ENCODE results near the gene DACT2. TPM values are rescaled to one million over a fixed set of nuclear protein-coding genes. Genes with fewer than 3 reads are reported as not detected.

Gene DACT2
- total and polyA plus RNA-seq, 10 of the 15 experiments (the other 5 are each of a cell fraction or from before 2014, with no cell fraction given): not detected

DNA sequence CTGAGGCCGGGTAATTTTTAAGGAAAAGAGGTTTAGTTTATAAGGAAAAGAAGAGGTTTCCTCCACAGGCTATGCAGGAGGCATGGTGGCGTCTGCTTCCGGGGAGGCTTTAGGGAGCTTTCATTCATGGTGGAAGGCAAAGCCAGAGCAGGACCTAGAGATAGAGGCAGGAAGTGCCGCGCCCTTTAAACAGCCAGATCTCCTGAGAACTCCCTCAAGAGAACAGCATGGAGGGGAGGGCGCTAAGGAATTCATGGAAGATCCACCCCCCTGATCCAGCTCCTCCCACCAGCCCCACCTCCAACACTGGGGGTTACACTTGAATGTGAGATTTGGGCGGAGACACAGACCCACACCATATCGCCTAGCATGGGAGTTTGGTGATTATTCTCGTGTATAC lies 13.9 kb upstream of the DACT2 start:
- H4K20me1 ChIP-seq (ENCODE audit: control insufficient read depth, insufficient read depth): no peaks in the 10 kb centered on the region
- FAIRE-seq (no peak), DNase-seq (ENCODE audit: low read depth, low spot score) (no peak), ATAC-seq (no peak)
- H3K4me3 ChIP-seq: no peak overlapping the region
- no peaks in the 10 kb centered on the region for H3K79me2 ChIP-seq (ENCODE audit: control insufficient read depth, insufficient read depth, low read length)
- CTCF ChIA-PET: interaction anchor here (0.6 kb wide), 1 partner anchor 437 kb away, joined by 3 read pairs; no protein-coding TSS in a partner anchor
- no peaks in the 10 kb centered on the region for H3K4me1 ChIP-seq (ENCODE audit: control insufficient read depth, insufficient read depth, low read length)
- SMC1A ChIA-PET (ENCODE audit: uncharacterized antibody, unreplicated experiment): interaction anchor here (1.1 kb wide), 1 partner anchor 41 kb away, joined by 3 read pairs; no protein-coding TSS in a partner anchor
- H3K27me3 ChIP-seq (replicated peaks in 1 of 2; ENCODE audit: control insufficient read depth in 2 of 2, insufficient read depth in 2 of 2, low read length in 1 of 2): no peaks in the 10 kb centered on the region
- no peak overlapping the region for H3K27ac ChIP-seq (ENCODE audit: control insufficient read depth, insufficient read depth)
- TF ChIP-seq EZH2 (IDR thresholded peaks at IDR 0.05; ENCODE audit: borderline replicate concordance, control insufficient read depth, low read depth, low read length) (no peak), STAT3 (IDR thresholded peaks at IDR 0.05; ENCODE audit: low read depth, low read length) (no peak), MLLT1 (IDR thresholded peaks at IDR 0.05) (no peak), HDAC6 (IDR thresholded peaks at IDR 0.05; ENCODE audit: unreplicated experiment) (no peak), IKZF2 (IDR thresholded peaks at IDR 0.05) (no peak), ZNF384 (IDR thresholded peaks at IDR 0.05; ENCODE audit: borderline replicate concordance, low read depth, low read length) (no peak), ZNF24 (IDR thresholded peaks at IDR 0.05) (no peak), ATF3 (IDR thresholded peaks at IDR 0.05; ENCODE audit: borderline replicate concordance, extremely low read depth, low read depth, low read length) (no peak), IRF4 (IDR thresholded peaks at IDR 0.05; ENCODE audit: low read depth, low read length) (no peak), TAF1 (IDR thresholded peaks at IDR 0.05; ENCODE audit: borderline replicate concordance, low read depth, low read length) (no peak), GATAD2B (conservative IDR thresholded peaks at IDR 0.05; ENCODE audit: low read depth) (no peak), NFYA (IDR thresholded peaks at IDR 0.05; ENCODE audit: borderline replicate concordance, low read depth, low read length) (no peak), IRF5 (IDR thresholded peaks at IDR 0.05; ENCODE audit: borderline replicate concordance) (no peak), SIN3A (IDR thresholded peaks at IDR 0.05; ENCODE audit: low read depth, low read length) (no peak), SREBF2 (IDR thresholded peaks at IDR 0.05; ENCODE audit: low read length) (no peak), RUNX3 (IDR thresholded peaks at IDR 0.05; ENCODE audit: low read length) (no peak), SMC3 (IDR thresholded peaks at IDR 0.05; ENCODE audit: borderline replicate concordance, low read length) (no peak), MEF2A (IDR thresholded peaks at IDR 0.05; ENCODE audit: insufficient read depth, low read depth, low read length) (no peak)
- POLR2A ChIA-PET: no interaction called here
- in situ Hi-C loops (cut with MboI) (no loop called here), intact Hi-C loops (cut with micrococcal nuclease; ENCODE audit: unreplicated experiment) (no loop called here)
- no peak overlapping the region for H3K4me2 ChIP-seq (ENCODE audit: control insufficient read depth, insufficient read depth)
- BruUV-seq (replicated peaks): no TSS peak
- H3K36me3 ChIP-seq (ENCODE audit: control insufficient read depth in 2 of 2, insufficient read depth in 2 of 2, low read length in 1 of 2): no peaks in the 10 kb centered on the region
- H3K9me3 ChIP-seq (replicated peaks; ENCODE audit: control insufficient read depth, insufficient read depth, low read length): no peaks in the 10 kb centered on the region; the same call in 2 of the 3 replicates
- no peak overlapping the region for H3K9ac ChIP-seq (ENCODE audit: control insufficient read depth, insufficient read depth, low read length)
- 46% methylated on average over 9 of the region's 9 CpGs for WGBS (ENCODE audit: insufficient coverage, insufficient replicate concordance, low lambda C conversion rate, missing lambda C conversion rate)
- H2AFZ ChIP-seq (ENCODE audit: control insufficient read depth, low read depth, low read length): no peak overlapping the region
- RAD21 ChIA-PET (ENCODE audit: unreplicated experiment): no interaction called here
